NCI-H2081 treated with DMSO at 0.1 percent for 48 hours (cell line): ENCODE results near the gene TRMO.
"Not testable (repeated sequence)": the region's sequence is repeated elsewhere in the genome, so short reads cannot be mapped to it uniquely, and the experiment has no call there.

ENCODE experiments used
- DNase-seq: peaks from one replicate; lab custom pipeline; 2025; lab: John Stamatoyannopoulos, UW

Gene TRMO

GRCh38 chr9:97921959-97922724 lies at the start of gene TRMO:
Gene TRMO, minus strand, starts transcription at chr9:97922500. Its CDS starts 7 bp downstream, at chr9:97922493.
- DNase-seq, result peak; percentile 92

GRCh38 chr9:97970165-97970564 lies 47.9 kb upstream of the TRMO start:
- no peak for DNase-seq

GRCh38 chr9:97969014-97969413 lies 46.7 kb upstream of the TRMO start:
- DNase-seq, result no peak

- no peak for DNase-seq
Measured at GRCh38 chr9:97966493-97966892, 44.2 kb upstream of the TRMO start.

GRCh38 chr9:97964901-97965300 lies 42.6 kb upstream of the TRMO start:
- DNase-seq, result no peak

- DNase-seq, result no peak
Measured at GRCh38 chr9:97963232-97963631, 40.9 kb upstream of the TRMO start.

- DNase-seq, result no peak
Measured at GRCh38 chr9:97962575-97962974, 40.3 kb upstream of the TRMO start.

GRCh38 chr9:97962136-97962535 lies 39.8 kb upstream of the TRMO start:
- no peak for DNase-seq

GRCh38 chr9:97961361-97961760 lies 39.1 kb upstream of the TRMO start:
- no peak for DNase-seq

GRCh38 chr9:97960678-97961328 lies 38.5 kb upstream of the TRMO start:
- DNase-seq, result not testable (repeated sequence)

- no peak for DNase-seq
Measured at GRCh38 chr9:97959585-97959984, 37.3 kb upstream of the TRMO start.

GRCh38 chr9:97958812-97959511 lies 36.7 kb upstream of the TRMO start:
- DNase-seq, result no peak

GRCh38 chr9:97956331-97956730 lies 34.0 kb upstream of the TRMO start:
- no peak for DNase-seq

GRCh38 chr9:97954550-97954989 lies 32.3 kb upstream of the TRMO start:
- no peak for DNase-seq

GRCh38 chr9:97950873-97951272 lies 28.6 kb upstream of the TRMO start:
- DNase-seq, result not testable (repeated sequence)

GRCh38 chr9:97947094-97947493 lies 24.8 kb upstream of the TRMO start:
- DNase-seq, result not testable (repeated sequence)

- DNase-seq, result not testable (repeated sequence)
Measured at GRCh38 chr9:97945470-97945869, 23.2 kb upstream of the TRMO start.

- no peak for DNase-seq
Measured at GRCh38 chr9:97944612-97945011, 22.3 kb upstream of the TRMO start.

GRCh38 chr9:97943308-97943855 lies 21.1 kb upstream of the TRMO start:
- no peak for DNase-seq

GRCh38 chr9:97941323-97941722 lies 19.0 kb upstream of the TRMO start:
- DNase-seq, result no peak

GRCh38 chr9:97940741-97941140 lies 18.4 kb upstream of the TRMO start:
- DNase-seq, result no peak

GRCh38 chr9:97940233-97940632 lies 17.9 kb upstream of the TRMO start:
- DNase-seq, result no peak
